ENCODE measurements around the gene FLNA. TPM values are rescaled to one million over a fixed set of nuclear protein-coding genes. Genes with fewer than 3 reads are reported as not detected.
"Not testable (repeated sequence)": the region's sequence is repeated elsewhere in the genome, so short reads cannot be mapped to it uniquely, and the experiment has no call there.

Gene FLNA
- total and polyA plus RNA-seq, 2 of the 13 experiments (the other 11 are each of a cell fraction or from before 2014, with no cell fraction given) = 83.4 to 174 TPM

DNA sequence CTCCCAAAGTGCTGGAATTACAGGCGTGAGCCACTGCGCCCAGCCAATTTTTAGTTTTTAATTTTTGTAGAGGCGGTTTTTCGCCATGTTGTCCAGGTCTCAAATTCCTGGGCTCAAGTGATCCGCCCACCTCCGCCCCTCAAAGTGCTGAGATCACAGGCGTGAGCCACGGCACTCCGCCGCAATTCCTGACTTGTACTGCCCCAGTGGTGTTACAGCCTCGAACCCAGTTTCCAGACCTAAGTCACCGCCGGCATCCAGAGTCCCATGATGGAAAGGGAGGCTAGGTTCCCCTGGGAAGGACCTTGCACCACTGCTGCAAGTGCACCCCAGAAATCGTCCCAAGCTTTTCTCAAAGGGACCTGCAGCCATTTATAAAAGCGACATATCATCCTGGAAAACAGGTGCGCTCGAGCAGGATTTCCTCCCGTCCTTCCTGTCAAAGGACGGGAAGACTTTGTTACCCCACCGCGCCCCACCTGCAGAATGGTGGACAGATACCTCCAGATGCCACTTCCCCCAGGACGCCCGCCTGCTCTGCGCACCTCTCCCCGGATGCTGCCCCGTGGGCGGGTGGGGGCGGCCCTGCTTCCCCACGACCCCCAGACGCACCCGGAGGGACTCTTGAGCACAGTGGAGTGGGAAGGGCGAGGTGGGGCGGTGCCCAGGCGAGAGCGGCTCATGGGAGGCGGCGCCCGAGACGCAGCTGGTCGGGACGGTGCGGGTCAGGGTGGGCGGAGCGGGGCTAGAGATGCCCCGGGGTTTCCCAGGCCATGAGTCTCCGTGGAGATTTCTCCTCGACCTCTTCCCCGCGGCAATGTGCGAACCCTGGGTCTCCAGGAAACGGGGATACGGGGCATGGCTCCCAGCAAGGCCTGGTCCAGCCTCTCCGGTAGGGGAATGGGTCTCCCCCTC, 22.8 kb upstream of the FLNA start (continued):
- TF ChIP-seq, protein P1, sequence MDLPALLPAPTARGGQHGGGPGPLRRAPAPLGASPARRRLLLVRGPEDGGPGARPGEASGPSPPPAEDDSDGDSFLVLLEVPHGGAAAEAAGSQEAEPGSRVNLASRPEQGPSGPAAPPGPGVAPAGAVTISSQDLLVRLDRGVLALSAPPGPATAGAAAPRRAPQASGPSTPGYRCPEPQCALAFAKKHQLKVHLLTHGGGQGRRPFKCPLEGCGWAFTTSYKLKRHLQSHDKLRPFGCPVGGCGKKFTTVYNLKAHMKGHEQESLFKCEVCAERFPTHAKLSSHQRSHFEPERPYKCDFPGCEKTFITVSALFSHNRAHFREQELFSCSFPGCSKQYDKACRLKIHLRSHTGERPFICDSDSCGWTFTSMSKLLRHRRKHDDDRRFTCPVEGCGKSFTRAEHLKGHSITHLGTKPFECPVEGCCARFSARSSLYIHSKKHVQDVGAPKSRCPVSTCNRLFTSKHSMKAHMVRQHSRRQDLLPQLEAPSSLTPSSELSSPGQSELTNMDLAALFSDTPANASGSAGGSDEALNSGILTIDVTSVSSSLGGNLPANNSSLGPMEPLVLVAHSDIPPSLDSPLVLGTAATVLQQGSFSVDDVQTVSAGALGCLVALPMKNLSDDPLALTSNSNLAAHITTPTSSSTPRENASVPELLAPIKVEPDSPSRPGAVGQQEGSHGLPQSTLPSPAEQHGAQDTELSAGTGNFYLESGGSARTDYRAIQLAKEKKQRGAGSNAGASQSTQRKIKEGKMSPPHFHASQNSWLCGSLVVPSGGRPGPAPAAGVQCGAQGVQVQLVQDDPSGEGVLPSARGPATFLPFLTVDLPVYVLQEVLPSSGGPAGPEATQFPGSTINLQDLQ (CRISPR knock-in tag; IDR thresholded peaks at IDR 0.05) = peak; percentile 99
- no peak for TF ChIP-seq HNRNPL (IDR thresholded peaks at IDR 0.05; ENCODE audit: low read depth, low read length)
- TF ChIP-seq SP5 (CRISPR knock-in tag; IDR thresholded peaks at IDR 0.05; ENCODE audit: borderline replicate concordance, low read depth) = peak; percentile 55; the same call in 1 of the 2 replicates
- peak; percentile 1; the same call in 1 of the 2 replicates for TF ChIP-seq MEF2D (CRISPR knock-in tag; IDR thresholded peaks at IDR 0.05)

DNA sequence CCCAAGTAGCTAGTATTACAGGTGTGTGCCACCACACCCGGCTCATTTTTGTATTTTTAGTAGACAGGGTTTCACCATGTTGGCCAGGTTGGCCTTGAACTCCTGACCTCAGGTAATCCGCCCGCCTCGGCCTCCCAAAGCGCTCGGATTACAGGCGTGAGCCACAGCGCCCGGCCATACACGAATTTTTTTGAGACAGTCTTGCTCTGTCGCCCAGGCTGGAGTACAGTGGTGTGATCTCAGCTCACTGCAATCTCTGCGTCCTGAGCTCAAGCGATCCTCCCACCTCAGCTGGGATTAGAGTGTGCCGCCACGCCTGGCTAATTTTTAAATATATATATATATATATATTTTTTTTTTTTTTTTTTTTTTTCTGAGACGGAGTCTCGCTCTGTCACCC, 21.9 kb upstream of the FLNA start:
- ATAC-seq; CTCF ChIA-PET (ENCODE audit: low intra/inter-chr PET ratio, low total read pairs); H3K27ac ChIP-seq (ENCODE audit: extremely low read length, insufficient read depth, low read length); DNase-seq (ENCODE audit: low spot score); H2AFZ ChIP-seq (ENCODE audit: low read length); intact Hi-C loops (cut with micrococcal nuclease; ENCODE audit: unreplicated experiment); H3K9ac ChIP-seq (ENCODE audit: insufficient read depth, low read depth, low read length); H3K4me3 ChIP-seq (replicated peaks in 1 of 3; ENCODE audit: insufficient read depth in 1 of 3, low read depth in 2 of 3, low read length in 3 of 3); FAIRE-seq; in situ Hi-C loops (cut with HindIII; ENCODE audit: extremely low pct_ligation_motif_present, low pct_unique_long_range_greater_than_20kb); H3K9me3 ChIP-seq (ENCODE audit: low read length); H3K4me2 ChIP-seq (ENCODE audit: low read depth, low read length); H3K27me3 ChIP-seq (ENCODE audit: control insufficient read depth in 1 of 2, insufficient read depth in 2 of 2, low read length in 2 of 2); BruUV-seq (replicated peaks): not testable (repeated sequence)
- H4K20me1 ChIP-seq (ENCODE audit: insufficient read depth, low read length) = peaks cover 21% of the 10 kb centered on the region; the same call in 1 of the 2 replicates
- H3K79me2 ChIP-seq (ENCODE audit: insufficient read depth, low read length) = peaks cover 21% of the 10 kb centered on the region
- 93% methylated on average over 16 of the region's 17 CpGs for WGBS (ENCODE audit: low lambda C conversion rate)
- TF ChIP-seq ZNF460 (CRISPR knock-in tag; IDR thresholded peaks at IDR 0.05; ENCODE audit: borderline replicate concordance) = 0 out of 2 replicates have a peak, but pooled peaks have one; percentile 38
- peaks cover 25% of the 10 kb centered on the region for H3K4me1 ChIP-seq (ENCODE audit: insufficient read depth, low read length)
- H3K36me3 ChIP-seq (replicated peaks in 1 of 2; ENCODE audit: control insufficient read depth in 1 of 2, insufficient read depth in 2 of 2, low read length in 2 of 2) = peaks cover 6 to 22% of the 10 kb centered on the region in 2 experiments; a peak in 4 of 5 replicates
- POLR2A ChIA-PET = interaction anchor here (6.3 kb wide), 1 partner anchor 14 kb away, joined by 75 read pairs; the partner anchor contains the start of genes DNASE1L1 and TAFAZZIN

DNA sequence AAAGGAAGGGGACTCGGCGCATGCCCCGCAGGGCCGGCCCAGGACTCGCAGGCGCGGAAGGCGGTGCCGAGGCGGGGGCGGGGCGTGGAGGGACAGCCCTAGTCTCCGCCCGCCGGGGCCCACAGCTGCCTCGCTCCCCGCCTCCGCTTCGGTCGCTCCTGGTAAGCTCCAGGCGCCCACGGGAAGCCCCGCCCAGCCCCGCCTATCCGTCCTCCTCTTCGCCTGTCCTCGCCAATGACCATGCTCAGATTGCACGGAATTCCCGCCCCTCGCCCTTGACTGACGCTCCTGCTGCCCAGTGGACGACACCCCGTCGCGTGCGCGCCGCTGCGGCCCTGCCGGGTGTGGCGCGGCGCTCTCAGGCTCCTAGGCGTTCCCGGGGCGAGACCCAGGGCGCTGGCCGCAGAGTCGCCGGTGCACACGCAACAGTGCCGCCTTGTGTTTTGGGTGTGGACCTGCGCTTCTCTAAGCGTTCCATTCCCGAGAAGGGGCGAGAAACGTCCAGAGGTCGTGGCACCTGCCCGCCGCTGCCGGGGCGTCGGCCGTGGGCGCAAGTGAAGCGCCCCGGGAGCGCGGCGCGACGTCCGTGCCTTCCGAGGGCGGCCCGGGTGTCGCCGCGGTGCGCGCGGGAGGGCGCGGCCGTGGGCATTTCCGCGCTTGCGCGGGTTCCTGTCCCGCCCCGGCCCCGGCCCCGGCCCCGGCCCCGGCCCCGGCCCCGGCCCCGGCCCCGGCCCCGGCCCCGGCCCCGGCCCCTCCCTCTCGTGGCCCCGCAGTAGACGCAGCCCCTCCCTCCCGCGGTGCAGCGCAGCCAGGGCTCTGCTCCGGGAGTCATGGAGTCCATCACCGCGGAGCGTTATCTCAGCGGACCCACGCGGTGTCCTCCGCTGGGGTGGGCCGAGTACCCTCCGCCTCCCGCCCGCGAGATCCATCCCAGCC, 15.6 kb upstream of the FLNA start:
- H3K4me2 ChIP-seq (ENCODE audit: low read depth, low read length); H4K20me1 ChIP-seq (ENCODE audit: insufficient read depth, low read length); H2AFZ ChIP-seq (ENCODE audit: low read length); in situ Hi-C loops (cut with HindIII; ENCODE audit: extremely low pct_ligation_motif_present, low pct_unique_long_range_greater_than_20kb); BruUV-seq (replicated peaks); H3K4me1 ChIP-seq (ENCODE audit: insufficient read depth, low read length); intact Hi-C loops (cut with micrococcal nuclease; ENCODE audit: unreplicated experiment); DNase-seq (ENCODE audit: low spot score); H3K27me3 ChIP-seq (ENCODE audit: control insufficient read depth in 1 of 2, insufficient read depth in 2 of 2, low read length in 2 of 2); H3K79me2 ChIP-seq (ENCODE audit: insufficient read depth, low read length); CTCF ChIA-PET (ENCODE audit: low intra/inter-chr PET ratio, low total read pairs); H3K4me3 ChIP-seq (replicated peaks in 1 of 3; ENCODE audit: insufficient read depth in 1 of 3, low read depth in 2 of 3, low read length in 3 of 3); H3K36me3 ChIP-seq (replicated peaks in 1 of 2; ENCODE audit: control insufficient read depth in 1 of 2, insufficient read depth in 2 of 2, low read length in 2 of 2); POLR2A ChIA-PET; H3K9ac ChIP-seq (ENCODE audit: insufficient read depth, low read depth, low read length); H3K9me3 ChIP-seq (ENCODE audit: low read length); H3K27ac ChIP-seq (ENCODE audit: extremely low read length, insufficient read depth, low read length): not testable (repeated sequence)
- FAIRE-seq (peak; percentile 95), ATAC-seq (peak; percentile 67)
- WGBS (ENCODE audit: low lambda C conversion rate) = no CpG with 5 or more reads among the region's 121 CpGs

Data from HepG2 (cell line).